ENCODE results near the gene RHBDL2. TPM values are rescaled to one million over a fixed set of nuclear protein-coding genes. Genes with fewer than 3 reads are reported as not detected.
"Not testable (repeated sequence)": the region's sequence is repeated elsewhere in the genome, so short reads cannot be mapped to it uniquely, and the experiment has no call there.

The RHBDL2 gene, protein sequence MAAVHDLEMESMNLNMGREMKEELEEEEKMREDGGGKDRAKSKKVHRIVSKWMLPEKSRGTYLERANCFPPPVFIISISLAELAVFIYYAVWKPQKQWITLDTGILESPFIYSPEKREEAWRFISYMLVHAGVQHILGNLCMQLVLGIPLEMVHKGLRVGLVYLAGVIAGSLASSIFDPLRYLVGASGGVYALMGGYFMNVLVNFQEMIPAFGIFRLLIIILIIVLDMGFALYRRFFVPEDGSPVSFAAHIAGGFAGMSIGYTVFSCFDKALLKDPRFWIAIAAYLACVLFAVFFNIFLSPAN
- 19.3 TPM for total RNA-seq

DNA sequence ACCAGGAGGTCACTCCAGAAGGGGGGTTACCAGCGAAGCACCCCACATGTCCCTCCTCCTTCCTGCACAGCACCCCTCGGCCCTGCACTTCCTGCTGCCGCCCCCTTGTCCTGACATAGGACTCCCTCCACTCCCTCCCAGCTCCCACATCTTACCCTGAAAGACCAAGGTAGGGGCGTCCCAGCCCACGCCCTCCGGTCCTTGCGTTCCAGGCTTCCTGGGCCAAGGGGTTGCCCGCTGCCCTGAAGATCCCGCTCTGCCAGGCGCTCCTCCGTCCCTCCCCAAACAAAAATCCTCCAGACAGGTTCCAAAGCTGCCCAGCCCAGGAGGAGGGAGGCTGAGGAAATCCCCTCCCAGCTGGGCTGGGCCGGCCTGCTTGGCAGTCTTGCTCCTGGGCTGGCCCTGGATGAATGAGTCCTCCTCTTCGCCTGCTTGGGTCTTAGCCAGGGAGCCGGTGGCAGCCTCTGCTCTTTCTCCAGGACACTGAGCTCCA is at the start of gene RHBDL2:
RHBDL2 (minus strand) TSS at position 304 of the 493 bp plus-strand sequence. CDS start 22,618 bp downstream, outside the sequence.
- peak; percentile 82 for DNase-seq (ENCODE audit: low spot score)

DNA sequence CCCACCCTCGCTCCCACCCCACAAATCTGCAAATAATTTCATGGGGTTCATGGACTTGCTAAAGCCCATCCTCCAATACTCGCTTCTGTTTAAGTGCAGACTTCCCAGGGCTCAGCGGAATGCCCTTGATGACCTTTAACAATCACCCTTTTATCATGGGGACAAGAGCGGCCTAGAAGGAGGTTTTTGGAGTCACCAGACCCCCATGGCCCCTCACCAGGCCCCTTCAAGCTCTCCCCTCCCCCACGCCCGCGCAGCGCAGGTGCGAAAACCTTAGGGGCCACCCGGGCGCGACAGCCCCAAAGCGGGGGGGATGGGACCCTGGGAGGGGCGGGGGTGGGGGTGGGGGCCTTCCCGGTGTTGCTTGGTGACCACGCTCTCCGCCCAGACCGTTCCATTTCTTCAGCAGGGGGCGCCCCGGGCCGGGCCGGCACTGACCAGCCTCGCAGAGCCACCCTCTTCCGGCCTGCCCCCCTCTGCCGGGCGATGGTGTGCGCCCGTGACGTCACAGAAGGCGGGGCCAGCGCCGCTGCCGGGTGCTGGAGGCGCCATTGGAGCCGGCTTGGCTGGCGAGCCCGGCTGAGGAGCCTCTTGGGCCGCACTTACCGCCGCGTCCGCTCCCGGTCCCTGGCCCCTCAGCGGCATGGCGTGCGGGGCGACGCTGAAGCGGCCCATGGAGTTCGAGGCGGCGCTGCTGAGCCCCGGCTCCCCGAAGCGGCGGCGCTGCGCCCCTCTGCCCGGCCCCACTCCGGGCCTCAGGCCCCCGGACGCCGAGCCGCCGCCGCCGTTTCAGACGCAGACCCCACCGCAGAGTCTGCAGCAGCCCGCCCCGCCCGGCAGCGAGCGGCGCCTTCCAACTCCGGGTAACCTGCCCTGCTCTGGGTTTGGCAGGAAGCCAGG is 49.4 kb upstream of the RHBDL2 start, which contains the start of gene AKIRIN1:
AKIRIN1 (plus strand) TSS at position 539 of the 900 bp plus-strand sequence; CDS start at position 644, 105 bp downstream.
- peak; percentile 99 for DNase-seq (ENCODE audit: low spot score)

DNA sequence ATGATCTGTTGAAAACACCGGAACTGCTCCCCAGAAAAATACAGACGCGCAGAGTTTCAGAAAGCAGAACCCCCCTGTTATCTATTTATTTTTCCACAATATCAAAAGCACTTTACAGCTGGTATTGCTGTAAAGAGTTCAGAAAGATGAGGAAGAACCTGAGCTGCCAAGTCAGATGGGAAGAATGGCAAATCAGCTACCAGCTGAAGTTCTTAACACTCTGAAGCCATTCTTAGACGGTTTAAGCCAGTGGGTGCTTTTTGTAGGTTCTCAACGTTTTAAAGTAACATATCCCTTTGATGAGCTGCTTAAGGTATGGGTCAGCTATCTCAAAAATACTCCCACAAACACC is 48.7 kb upstream of the RHBDL2 start:
- DNase-seq (ENCODE audit: low spot score): no peak

DNA sequence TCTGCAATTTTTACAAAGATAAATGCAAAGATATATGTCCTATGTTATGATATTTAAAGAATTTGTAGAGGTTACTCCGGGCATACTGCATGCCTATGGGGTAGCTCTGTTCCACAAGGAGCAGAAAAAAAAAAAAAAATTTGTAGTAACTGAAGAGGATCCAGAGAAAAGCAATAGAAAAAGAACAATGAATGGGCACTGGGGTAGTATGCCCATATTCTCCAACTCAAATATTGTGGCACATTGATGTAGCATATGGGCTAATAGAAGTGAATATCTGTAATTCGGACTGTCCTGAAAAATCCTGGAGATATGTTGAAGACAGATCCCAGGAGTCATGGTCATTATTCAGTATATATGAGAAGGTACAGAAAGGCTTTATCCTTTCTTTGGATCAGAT is 48.3 kb upstream of the RHBDL2 start:
- DNase-seq (ENCODE audit: low spot score): no peak

DNA sequence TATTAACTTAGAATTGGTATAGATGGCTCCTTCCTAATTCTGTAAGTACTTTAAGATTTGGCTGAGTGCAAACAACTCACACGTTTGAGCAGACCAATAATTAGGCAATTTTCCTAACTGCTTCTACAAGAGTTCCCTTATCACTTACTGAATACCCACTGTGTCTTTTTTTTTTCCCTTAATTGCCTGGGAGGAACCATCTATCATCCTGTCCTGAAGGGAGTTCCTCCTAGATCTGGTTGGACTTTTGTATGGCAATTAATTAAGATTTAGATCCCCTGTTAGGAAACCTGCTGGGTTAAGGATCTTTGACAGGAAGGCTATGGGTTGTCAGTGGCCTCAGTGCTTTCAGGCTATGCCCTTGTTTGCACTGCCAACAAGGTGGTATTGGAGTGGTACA is 37.8 kb upstream of the RHBDL2 start:
- not testable (repeated sequence) for DNase-seq (ENCODE audit: low spot score)

DNA sequence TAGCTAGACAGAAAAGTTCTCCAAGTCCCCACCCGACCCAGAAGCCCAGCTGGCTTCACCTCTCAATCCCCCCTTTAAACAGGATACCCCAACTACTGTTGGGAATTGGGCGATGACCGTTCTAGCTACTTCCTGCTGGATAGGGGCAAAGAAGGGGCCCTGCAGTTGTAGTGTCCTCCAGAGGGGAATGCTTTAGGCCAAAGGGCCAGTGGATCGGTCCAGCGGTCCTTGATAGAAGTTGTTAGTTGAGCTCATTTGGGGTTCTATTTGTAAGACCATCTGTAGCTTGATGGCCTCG is 36.6 kb upstream of the RHBDL2 start:
- DNase-seq (ENCODE audit: low spot score): not testable (repeated sequence)

DNA sequence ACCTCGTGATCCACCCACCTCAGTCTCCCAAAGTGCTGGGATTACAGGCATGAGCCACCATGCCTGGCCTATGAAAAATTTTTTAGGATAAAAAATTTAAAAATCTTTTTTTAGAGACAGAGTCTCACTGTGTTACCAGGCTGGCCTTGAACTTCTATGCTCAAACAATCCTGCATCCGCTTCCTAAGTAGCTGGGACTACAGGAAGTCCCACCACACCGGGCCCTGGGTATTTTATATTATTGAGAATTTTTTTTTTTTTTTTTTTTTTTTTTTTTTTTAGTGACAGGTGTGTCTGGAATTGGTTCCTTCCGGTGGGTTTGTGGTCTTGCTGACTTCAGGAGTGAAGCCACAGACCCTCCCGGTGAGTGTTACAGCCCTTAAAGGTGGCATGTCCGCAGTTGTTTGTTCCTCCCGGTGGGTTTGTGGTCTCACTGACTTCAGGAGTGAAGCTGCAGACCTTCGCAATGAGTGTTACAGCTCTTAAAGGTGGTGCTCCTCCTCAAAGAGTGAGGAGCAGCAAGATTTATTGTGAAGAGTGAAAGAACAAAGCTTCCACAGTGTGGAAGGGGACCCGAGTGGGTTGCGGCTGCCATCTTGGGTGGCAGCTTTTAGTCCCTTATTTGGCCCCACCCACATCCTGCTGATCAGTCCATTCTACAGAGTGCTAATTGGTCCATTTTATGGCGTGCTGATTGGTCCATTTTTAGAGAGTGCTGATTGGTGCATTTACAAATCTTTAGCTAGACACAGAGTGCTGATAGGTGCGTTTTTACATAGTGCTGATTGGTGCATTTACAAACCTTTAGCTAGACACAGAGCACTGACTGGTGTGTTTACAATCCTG is 36.0 kb upstream of the RHBDL2 start:
- not testable (repeated sequence) for DNase-seq (ENCODE audit: low spot score)

DNA sequence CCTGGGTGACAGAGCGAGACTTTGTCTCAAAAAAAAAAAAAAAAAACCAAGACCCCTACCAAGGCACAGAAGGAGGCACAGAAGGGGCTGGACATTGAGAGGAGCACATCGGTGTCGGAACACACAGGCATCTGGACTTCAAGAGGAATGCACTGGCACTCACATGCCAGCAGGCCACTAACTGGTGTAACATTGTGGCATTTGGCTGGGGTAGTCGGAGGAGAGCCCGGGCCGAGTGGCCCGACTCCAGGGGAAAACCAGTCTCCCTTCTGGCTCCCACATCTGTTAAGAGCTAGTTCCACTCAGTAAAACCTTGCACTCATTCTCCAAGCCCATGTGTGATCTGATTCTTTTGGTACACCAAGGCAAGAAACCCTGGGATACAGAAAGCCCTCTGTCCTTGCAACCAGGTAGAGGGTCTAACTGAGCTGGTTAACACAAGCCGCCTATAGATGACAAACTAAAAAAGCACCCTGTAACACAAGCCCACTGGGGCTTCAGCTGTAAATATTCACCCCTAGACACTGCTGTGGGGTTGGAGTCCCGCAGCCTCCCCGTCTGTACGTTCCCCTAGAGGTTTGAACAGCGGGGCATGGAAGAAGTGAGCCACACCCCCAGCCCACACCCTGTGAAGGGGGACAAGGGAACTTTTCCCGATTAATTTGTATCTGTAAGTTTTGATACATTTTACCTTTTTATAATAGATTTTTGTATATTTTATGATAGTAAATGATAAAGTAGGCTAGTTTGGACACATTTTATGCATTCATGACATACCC is 32.2 kb upstream of the RHBDL2 start:
- DNase-seq (ENCODE audit: low spot score): no peak

DNA sequence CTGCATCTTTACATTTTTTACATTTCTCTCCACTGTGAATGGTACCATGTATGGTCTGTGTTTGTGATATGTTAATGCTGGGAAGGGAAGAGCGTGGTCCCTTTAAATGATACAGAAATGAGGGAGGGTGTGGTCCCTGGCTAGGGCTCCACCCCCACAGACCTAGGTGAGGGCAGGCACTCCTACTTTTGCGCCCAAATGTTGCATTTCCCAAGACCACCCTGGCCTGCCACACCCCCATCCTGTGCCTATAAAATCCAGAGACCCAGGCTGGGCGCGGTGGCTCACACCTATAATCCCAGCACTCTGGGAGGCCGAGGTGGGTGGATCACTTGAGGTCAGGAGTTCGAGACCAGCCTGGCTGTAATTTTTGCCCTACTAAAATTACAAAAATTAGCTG is 31.5 kb upstream of the RHBDL2 start:
- not testable (repeated sequence) for DNase-seq (ENCODE audit: low spot score)

DNA sequence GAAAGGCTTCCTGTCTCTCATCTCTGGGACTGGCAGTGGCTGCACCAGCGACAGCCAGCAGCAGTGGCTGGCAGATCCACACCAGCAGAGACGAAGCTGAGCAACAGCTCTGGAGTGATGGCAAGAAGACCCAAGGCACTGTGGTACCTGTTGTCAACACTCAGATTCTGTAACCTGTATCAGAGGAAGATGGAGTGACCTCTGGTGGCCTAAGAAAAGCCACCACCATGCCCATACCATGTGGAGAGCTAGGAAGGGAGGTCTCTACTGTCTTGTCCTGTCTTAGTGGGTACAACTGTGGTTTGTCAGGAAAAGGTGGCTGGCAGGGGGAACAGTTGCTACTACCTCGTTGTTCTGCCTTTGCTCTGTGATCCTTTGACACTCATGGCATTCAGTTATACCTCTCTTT is 22.5 kb upstream of the RHBDL2 start:
- DNase-seq (ENCODE audit: low spot score): no peak

DNA sequence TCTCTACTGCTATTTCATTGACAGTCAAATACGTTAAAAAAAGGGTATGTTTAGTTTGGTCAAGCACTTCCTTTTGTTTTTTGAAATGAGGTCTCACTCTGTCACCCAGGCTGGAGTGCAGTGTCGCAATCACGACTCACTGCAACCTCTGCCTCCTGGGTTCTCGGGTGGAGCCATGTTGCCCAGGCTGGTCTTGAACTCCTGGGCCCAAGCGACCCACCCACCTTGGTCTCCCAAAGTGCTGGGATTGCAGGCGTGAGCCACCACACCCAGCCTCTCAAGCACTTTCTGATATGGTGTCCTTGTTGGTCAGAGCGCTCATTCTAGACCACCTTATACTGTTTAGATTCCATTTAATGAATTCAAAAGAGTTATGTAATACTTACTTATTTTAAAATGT is 20.9 kb upstream of the RHBDL2 start:
- no peak for DNase-seq (ENCODE audit: low spot score)

DNA sequence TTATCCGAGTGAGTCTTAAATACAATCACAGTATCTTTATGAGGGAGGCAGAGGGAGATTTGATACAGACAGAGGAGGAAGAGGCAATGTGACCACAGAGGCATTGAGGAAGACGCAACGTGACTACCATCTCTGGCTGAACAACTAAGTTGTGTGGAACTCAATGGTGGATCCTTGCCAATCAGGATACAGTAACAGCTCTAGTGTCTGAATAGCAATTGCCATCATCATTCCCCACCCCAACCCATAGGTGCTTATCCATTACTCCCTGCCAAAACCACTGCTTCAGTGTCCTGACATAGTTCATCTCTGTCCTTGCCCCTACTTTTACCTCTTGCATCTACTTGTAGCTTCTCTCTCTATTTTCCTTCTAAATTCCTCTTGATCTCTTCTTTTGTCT is 20.5 kb upstream of the RHBDL2 start:
- no peak for DNase-seq (ENCODE audit: low spot score)

DNA sequence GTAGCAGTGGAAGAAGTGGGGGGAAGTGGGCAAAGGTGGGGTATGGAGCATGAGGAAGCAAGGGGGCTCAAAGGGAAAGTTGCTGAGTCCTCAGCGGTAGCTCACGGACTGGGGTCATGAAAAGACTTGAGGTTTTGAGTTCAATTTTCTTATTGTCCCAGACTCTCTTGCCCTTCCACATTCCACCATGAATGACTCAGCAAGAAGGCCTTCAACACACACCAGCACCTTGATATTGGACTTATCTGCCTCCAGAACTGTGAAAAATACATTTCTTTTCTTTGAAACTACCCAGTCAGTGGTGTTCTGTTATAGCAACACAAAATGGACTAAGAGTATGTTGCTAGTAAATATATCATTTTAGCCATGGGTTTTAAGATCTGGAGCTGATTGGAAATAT is 17.3 kb upstream of the RHBDL2 start:
- DNase-seq (ENCODE audit: low spot score): no peak

DNA sequence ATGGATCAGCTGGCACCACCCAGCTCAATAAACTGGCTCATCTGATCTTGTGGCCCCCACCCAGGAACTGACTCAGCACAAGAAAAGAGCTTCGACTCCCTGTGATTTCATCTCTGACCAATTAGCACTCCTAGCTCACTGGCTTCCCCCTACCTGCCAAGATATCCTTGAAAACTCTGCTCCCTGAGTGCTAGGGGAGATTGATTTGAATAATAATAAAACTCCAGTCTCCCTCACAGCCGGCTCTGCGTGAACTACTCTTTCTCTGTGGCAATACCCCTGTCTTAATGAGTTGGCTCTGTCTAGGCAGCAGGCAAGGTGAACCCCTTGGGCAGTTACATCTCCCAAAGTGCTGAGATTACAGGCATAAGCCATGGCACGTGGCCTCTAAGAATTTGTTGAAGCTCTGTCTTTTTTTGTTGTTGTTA is 11.8 kb upstream of the RHBDL2 start:
- no peak for DNase-seq (ENCODE audit: low spot score)

DNA sequence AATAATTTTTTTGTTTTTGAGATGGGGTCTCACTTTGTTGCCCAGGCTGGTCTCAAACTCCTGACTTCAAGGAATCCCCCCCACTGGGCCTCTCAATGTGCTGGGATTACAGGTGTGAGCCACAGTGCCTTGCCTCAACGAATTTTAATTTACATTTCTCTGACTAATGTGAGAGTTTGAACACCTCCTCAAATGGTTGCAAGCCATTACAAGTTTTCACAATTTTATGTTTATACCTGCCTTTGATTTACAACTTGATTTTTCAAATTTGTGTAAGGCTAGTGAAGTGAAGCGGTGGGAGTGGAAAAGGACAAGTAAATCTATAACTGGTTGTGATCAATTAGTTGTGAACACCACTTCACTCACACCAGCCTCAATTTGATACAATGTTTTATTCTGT is 8.9 kb upstream of the RHBDL2 start:
- DNase-seq (ENCODE audit: low spot score): no peak

DNA sequence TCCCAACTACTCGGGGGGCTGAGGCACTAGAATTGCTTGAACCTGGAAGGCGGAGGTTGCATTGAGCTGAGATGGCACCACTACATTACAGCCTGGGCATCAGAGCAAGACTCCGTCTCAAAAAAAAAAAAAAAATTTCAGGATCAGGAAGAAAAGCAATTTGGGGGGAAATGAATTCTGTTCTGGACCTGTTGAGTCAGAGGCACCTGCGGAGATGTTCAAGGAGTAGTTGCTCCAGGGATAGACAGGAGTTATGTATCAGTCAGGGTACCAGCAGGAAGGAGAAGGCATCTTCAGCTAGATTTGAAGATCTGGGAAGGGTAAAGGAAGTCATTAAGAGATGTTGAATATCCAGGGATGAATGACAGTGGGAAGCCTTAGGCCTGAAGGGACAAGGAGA is 2.9 kb upstream of the RHBDL2 start:
- DNase-seq (ENCODE audit: low spot score): no peak

DNA sequence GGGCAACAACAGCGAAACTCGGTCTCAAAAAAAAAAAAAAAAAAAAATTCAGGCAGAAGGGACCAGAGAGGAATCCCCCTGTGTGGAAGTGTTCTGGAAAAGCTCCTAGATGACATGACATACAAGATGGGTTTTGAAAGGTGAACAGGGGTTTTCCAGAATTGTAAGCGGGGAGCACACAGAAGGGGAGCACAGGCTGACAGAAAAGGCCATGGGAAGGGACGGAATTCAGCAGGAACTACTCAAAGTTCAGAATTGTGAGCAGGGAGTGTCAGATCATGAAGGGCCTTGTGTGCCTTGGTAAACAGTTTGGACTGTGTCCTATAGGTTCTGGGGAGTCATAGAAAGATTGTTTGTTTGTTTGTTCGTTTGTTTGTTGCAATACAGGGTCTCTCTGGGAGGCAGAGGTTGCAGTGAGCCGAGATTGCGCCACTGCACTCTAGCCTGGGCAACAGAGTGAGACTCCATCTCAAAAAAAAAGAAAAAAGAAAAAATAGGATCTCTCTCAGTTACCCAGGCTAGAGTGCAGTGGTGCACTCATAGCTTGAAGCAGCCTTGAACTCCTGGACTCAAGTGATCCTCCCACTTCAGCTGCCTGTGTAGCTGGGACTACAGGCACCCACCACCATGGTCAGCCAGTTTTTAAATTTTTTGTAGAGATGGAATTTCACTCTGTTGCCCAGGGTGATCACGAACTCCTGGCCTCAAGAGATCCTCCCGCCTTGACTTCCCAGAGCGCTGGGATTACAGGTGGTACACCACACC is 1.2 kb upstream of the RHBDL2 start:
- no peak for DNase-seq (ENCODE audit: low spot score)

DNA sequence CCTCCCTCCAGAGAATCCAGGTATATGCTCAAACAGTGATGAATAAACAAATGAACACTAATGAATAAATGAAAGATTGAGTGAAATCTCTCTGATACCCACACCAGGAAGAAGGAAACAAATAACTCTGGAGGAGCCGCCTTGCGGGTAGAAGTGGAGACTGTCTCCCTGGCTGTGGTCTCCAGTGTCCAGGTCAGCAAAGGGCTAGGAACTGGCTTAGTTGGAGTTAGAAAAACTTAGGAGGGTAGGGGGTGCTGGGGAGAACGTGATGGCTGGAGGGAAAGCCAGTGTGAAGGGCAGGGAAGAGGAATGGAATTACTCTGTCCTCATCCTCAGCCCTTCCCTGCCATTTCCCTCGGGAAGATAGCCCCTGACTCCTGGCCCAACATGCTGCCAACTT is 537 bp downstream of the RHBDL2 start:
- DNase-seq (ENCODE audit: low spot score): peak; percentile 54

DNA sequence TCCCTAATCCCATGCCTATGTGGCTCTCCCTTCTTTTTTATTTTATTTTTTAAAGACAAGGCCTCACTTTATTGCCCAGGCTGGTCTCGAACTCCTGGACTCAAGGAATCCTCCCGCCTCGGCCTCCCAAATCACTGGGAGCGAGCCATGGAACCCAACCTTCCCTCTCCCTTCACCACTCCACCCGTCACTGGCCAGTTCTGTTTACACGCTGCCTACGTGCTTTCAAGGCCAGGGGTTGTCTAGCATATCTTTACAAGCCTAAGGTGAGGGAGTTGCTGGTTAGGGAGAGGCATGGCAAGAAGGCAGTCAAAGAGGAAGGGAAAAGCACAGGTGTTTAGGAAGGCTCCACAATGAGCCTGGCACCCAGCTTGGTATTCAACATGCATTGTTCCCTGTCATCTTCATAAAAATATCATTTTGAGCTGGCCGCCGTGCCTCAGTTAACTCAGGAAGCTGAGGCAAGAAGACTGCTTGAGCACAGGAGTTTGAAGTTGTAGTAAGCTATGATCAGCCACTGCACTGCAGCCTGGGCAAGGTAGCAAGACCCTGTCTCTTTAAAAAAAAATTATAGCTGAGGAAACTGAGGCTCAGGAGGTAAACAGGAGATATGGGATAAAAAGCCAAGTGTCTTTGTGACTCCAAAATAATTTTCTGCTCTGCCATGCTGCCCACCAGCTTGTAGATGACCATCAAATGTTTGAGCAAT is 1.1 kb downstream of the RHBDL2 start:
- peak; percentile 51 for DNase-seq (ENCODE audit: low spot score)
